Measurements from ENCODE around the gene S100G.

Gene S100G

DNA sequence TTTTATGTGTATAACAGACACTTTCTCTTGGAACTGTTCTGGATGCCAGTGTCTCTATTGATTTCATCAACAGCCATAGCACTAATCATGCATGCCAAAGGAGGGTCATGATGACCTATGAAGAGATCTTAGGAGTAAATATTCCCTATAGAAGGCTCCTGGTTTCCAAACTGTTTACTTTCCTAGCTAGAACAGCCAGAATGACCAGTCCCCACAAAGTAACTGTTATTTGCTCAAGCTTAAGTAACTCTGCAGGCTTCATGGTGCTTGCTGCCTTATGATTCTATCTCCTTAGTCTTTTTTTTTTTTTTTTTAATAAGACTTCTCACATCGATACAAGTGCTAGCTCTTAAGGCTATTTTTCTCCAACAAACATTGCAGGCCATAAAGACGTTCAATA is 12.4 kb downstream of the S100G start:
- Mint-ChIP-seq H3K4me1 (ENCODE audit: low read depth) (no peaks in the 10 kb centered on the region), H3K36me3 (ENCODE audit: low read depth) (no peaks in the 10 kb centered on the region), H3K9me3 (no peaks in the 10 kb centered on the region), H3K27ac (no peak overlapping the region), H3K4me3 (no peak overlapping the region), H3K27me3 (ENCODE audit: low read depth) (no peaks in the 10 kb centered on the region)
- DNase-seq (ENCODE audit: low spot score): no peak

DNA sequence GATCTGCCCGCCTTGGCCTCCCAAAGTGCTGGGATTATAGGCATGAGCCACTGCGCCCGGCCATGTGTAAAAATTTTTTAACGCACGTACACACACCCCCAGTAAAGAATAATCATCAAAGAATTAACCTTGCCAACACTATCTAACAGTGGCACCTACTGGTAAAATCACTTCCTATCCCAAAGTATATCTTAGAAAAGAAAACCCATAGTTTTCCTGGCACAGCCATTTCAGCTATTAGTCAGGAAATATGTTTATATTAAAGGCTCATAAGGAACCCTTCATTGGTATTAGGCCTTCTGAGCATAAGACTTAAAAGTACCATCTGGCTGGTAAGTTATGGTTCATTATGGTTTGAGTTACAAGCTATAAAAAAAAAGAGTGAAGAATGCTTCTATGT is 14.1 kb downstream of the S100G start:
- Mint-ChIP-seq H3K27ac (no peak overlapping the region), H3K4me3 (no peak overlapping the region), H3K4me1 (ENCODE audit: low read depth) (no peaks in the 10 kb centered on the region), H3K27me3 (ENCODE audit: low read depth) (no peaks in the 10 kb centered on the region), H3K9me3 (no peaks in the 10 kb centered on the region), H3K36me3 (ENCODE audit: low read depth) (no peaks in the 10 kb centered on the region)
- no peak for DNase-seq (ENCODE audit: low spot score)

DNA sequence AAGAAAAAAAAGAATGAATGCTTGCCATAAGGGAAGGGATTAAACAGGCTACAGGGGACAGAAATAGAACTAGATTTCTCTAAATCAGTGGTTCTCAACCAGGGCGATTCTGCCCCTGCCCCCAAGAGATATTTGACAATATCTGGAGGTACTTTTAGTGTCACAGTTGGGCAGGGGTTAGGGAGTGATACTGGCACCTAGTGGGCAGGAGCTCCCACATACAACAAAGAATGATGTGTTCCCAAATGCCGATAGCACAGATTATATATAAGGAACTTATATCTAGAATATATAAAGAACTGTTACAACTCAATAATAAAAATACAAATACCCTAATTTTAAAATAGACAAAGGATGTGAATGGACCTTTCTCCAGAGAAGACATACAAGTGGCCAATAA is 14.7 kb downstream of the S100G start:
- Mint-ChIP-seq H3K27ac (no peak overlapping the region), H3K9me3 (no peaks in the 10 kb centered on the region), H3K4me3 (no peak overlapping the region), H3K36me3 (ENCODE audit: low read depth) (no peaks in the 10 kb centered on the region), H3K27me3 (ENCODE audit: low read depth) (no peaks in the 10 kb centered on the region), H3K4me1 (ENCODE audit: low read depth) (no peaks in the 10 kb centered on the region)
- no peak for DNase-seq (ENCODE audit: low spot score)

DNA sequence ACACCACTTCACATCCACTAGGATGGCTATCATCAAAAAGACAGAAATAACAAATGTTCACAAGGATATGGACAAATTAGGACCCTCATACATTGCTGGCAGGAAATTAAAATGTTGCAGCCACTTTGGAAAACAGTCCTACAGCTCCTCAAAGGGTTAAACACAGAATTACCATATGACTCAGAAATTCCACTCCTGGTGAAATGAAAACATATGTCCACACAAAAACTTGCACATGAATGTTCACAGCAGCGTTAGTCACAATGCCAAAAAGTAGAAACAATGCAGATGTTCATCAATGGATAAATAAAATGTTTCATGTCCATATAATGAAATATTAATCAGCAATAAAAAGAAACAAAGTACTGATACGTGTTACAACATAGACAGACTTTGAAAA is 15.1 kb downstream of the S100G start:
- Mint-ChIP-seq H3K36me3 (ENCODE audit: low read depth) (no peaks in the 10 kb centered on the region), H3K9me3 (no peaks in the 10 kb centered on the region), H3K27me3 (ENCODE audit: low read depth) (no peaks in the 10 kb centered on the region), H3K4me3 (no peak overlapping the region), H3K4me1 (ENCODE audit: low read depth) (no peaks in the 10 kb centered on the region), H3K27ac (no peak overlapping the region)
- no peak for DNase-seq (ENCODE audit: low spot score)

DNA sequence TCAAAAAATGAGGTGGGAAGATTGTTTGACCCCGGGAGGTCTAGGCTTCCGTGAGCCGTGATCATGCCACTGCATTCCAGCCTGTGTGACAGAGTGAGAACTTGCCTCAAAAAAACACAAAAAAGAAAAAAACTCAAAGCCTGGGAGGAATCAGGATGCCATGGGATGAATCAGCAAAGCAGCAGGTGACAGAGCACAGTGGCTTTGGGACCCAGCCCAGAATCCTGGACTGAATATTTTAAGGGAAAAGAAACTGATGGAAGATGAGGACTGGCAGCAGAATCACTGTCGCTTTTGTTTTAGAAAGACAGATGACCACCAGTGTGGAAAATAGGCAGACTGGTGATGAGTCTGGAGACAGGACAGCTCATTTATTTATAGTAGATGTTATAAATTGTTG is 16.6 kb downstream of the S100G start:
- Mint-ChIP-seq H3K9me3 (no peaks in the 10 kb centered on the region), H3K4me3 (no peak overlapping the region), H3K27me3 (ENCODE audit: low read depth) (no peaks in the 10 kb centered on the region), H3K36me3 (ENCODE audit: low read depth) (no peaks in the 10 kb centered on the region), H3K4me1 (ENCODE audit: low read depth) (no peaks in the 10 kb centered on the region), H3K27ac (no peak overlapping the region)
- DNase-seq (ENCODE audit: low spot score): no peak

DNA sequence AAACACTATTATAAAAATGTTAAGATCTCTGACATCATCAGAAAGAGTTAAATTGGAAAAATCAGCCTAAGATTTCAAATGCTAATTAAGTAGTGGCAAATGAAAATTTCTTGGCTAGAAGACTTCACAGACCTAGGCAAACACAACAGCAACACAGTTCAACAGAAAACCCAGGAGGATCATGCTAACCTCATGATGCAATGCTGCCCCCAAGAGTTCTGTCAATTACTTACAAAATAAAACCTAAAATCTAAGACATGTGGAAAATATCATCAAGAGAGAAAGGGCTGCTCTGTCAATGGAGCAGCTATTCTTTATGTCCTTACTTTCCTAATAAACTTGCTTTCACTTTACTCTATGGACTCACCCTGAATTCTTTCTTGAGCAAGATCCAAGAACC is 21.0 kb downstream of the S100G start:
- DNase-seq (ENCODE audit: low spot score): no peak
- no peaks in the 10 kb centered on the region for H3K4me1 Mint-ChIP-seq (ENCODE audit: low read depth)
- no peak overlapping the region for H3K27ac Mint-ChIP-seq
- H3K27me3 Mint-ChIP-seq (ENCODE audit: low read depth): no peaks in the 10 kb centered on the region
- H3K9me3 Mint-ChIP-seq: no peaks in the 10 kb centered on the region
- no peaks in the 10 kb centered on the region for H3K36me3 Mint-ChIP-seq (ENCODE audit: low read depth)
- no peak overlapping the region for H3K4me3 Mint-ChIP-seq

DNA sequence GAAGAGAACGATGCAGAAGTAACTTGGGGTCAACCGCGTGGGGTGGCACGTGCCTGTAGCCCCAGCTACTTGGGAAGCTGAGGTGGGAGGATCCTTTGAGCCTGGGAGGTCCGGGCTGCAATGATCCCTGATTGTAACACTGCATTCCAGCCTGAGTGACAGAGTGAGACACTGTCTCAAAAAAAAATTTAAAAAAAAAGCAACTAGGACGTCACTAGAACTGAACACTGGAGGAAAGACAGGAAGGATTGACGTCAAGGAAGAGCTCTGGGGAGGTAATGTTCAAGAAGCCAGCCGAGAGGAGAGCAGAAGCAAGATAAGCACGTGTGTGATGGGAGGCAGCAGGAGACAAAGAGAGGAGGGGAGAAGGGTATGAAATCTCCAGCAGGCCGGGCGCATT is 28.7 kb downstream of the S100G start:
- Mint-ChIP-seq H3K27ac (no peak overlapping the region), H3K36me3 (ENCODE audit: low read depth) (peaks cover 2% of the 10 kb centered on the region)
- no peak for DNase-seq (ENCODE audit: low spot score)

DNA sequence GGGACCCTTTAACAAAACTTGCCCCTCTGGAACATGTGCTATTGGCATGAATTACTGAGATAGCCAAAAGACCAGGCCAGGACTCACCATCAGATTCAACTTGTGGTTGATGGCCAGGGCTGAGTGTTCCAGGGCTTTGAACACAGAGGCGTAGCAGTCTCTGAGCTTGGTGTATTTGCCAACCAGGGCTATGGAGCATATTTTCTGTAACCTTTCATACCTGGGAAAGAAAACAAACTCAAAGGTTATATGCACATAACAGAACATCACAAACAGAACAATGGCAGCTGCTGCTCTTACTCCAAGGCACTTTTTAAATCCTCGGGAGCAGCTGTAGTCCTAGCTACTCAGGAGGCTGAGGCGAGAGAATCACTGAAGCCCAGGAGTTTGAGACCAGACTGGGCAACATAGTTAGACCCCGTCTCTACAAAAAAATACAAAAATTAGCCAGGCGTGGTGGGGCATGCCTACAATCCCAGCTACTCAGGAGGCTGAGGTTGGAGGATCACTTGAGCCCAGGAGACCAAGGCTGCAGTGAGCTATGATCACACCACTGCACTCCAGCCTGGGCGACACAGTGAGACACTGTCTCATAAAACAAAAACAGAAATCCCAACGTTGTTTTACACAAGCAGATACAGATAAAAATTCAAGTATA is 33.2 kb downstream of the S100G start:
- no peaks in the 10 kb centered on the region for H3K9me3 Mint-ChIP-seq
- no peak for DNase-seq (ENCODE audit: low spot score)
- H3K4me1 Mint-ChIP-seq (ENCODE audit: low read depth): no peaks in the 10 kb centered on the region
- H3K4me3 Mint-ChIP-seq: no peak overlapping the region
- no peak overlapping the region for H3K27ac Mint-ChIP-seq
- H3K27me3 Mint-ChIP-seq (ENCODE audit: low read depth): no peaks in the 10 kb centered on the region
- no peaks in the 10 kb centered on the region for H3K36me3 Mint-ChIP-seq (ENCODE audit: low read depth)

More for the DNA sequence above, 28.7 kb downstream of the S100G start:
- Mint-ChIP-seq H3K4me1 (ENCODE audit: low read depth) (no peaks in the 10 kb centered on the region), H3K27me3 (ENCODE audit: low read depth) (no peaks in the 10 kb centered on the region), H3K4me3 (no peak overlapping the region), H3K9me3 (no peaks in the 10 kb centered on the region)

DNA sequence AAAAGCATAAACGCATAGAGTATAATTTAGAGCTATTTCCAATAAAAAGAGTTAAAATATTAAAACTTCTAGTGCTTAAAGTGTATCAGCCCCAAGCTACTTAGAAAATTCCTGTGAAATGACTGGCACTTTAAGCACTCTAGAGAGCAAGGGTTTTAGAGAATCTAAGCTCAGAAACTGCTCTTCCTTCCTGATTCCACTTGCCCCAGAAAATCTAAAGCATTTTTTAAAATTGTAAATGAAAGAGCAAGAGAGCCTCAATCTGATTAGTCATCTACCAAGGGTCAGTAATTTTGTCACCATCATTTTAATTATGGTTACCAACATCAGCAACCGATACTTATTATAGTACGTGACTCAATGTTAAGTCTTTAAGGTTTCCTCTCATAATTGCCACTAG is 37.6 kb downstream of the S100G start:
- H3K4me1 Mint-ChIP-seq (ENCODE audit: low read depth): no peaks in the 10 kb centered on the region
- DNase-seq (ENCODE audit: low spot score): no peak
- no peak overlapping the region for H3K27ac Mint-ChIP-seq
- peaks cover 2% of the 10 kb centered on the region for H3K36me3 Mint-ChIP-seq (ENCODE audit: low read depth)
- no peaks in the 10 kb centered on the region for H3K27me3 Mint-ChIP-seq (ENCODE audit: low read depth)
- no peak overlapping the region for H3K4me3 Mint-ChIP-seq
- H3K9me3 Mint-ChIP-seq: no peaks in the 10 kb centered on the region

DNA sequence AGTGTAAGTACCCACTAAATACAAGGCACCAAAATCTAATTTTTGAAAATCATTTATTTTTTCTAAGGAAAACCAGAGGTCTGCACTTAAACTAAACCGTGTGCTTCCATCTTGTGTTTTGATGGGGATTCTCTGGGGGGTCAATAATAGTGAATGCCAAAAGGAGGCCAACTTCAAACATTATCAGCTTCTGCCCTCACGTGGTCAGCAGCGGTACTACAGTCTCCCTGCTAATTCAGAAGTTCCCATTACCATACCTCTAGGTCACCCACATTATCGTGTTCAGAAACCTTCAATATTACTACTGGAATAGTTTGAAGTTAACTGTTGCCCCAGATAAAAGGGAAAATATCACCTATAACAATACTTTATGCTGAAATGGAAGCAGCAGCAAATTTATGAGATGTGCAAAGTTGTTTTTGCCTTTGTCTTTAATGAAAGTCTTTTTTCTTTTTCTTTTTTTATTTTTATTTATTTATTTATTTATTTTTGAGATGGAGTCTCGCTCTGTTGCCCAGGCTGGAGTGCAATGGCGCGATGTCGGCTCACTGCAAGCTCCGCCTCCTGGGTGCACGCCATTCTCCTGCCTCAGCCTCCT is 45.2 kb downstream of the S100G start:
- Mint-ChIP-seq H3K27me3 (ENCODE audit: low read depth) (no peaks in the 10 kb centered on the region), H3K36me3 (ENCODE audit: low read depth) (no peaks in the 10 kb centered on the region), H3K9me3 (no peaks in the 10 kb centered on the region), H3K4me3 (no peak overlapping the region), H3K27ac (no peak overlapping the region), H3K4me1 (ENCODE audit: low read depth) (no peaks in the 10 kb centered on the region)
- DNase-seq (ENCODE audit: low spot score): peak; percentile 10

DNA sequence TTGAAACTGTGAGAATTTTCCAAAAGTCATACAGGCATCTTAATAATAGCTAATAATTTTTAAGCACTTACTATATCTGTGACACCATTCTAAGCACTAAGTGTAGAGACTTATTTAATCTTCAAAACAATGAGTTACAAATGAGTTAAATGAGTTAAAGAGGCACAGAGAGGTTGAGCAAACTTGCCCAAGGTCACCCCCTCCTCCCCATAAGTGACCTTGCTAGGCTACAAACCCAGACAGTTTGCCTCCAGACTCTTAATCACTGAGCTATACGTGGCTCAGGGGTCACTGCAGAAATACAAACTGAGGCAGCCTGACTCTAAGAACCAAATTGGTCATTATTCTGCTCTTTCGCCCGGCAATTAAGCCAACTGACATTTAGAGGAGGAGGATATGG is 47.0 kb downstream of the S100G start:
- H3K27me3 Mint-ChIP-seq (ENCODE audit: low read depth): no peaks in the 10 kb centered on the region
- no peak for DNase-seq (ENCODE audit: low spot score)
- H3K4me3 Mint-ChIP-seq: no peak overlapping the region
- no peak overlapping the region for H3K27ac Mint-ChIP-seq
- no peaks in the 10 kb centered on the region for H3K9me3 Mint-ChIP-seq
- no peaks in the 10 kb centered on the region for H3K36me3 Mint-ChIP-seq (ENCODE audit: low read depth)
- H3K4me1 Mint-ChIP-seq (ENCODE audit: low read depth): no peaks in the 10 kb centered on the region

DNA sequence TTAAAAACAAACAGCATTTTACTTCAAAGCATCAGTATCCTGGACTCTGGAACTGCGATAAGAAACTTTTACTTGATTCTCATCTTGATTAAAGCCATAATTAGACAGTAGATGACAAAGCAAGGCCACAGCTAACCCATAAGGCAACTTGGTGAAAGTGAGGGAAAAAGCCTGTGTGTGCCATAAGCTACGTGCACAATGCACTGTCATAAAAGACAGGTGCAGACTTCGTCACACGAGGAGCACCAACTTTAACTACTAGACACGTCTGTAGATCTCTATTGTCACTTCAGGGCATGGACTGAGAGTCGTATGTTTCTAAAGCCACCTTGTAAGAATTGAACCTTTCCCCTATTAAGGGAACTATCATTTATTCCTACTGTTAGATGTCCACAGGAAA is 49.4 kb downstream of the S100G start:
- Mint-ChIP-seq H3K27ac (no peak overlapping the region), H3K27me3 (ENCODE audit: low read depth) (no peaks in the 10 kb centered on the region), H3K36me3 (ENCODE audit: low read depth) (no peaks in the 10 kb centered on the region), H3K9me3 (no peaks in the 10 kb centered on the region), H3K4me3 (no peak overlapping the region), H3K4me1 (ENCODE audit: low read depth) (no peaks in the 10 kb centered on the region)
- DNase-seq (ENCODE audit: low spot score): no peak

DNA sequence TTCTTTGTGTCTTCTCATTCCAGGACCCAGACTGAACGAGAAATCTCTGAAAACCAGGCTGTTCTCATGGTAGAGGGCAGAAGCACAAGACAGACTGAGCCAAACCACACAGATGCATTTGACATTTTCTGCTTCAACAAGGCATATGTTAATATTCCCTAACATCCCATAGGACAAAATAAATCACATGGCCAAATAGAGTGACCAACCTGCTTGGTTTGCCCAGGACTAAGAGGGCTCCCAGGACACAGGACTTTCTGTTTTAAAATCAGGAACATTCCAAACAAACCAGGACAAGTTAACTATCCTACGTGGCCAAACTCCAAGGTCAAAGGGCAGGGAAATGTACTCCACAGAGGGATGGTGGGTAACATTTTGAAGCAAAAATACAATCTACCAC is 50.8 kb downstream of the S100G start:
- Mint-ChIP-seq H3K9me3 (no peaks in the 10 kb centered on the region), H3K36me3 (ENCODE audit: low read depth) (no peaks in the 10 kb centered on the region), H3K27ac (no peak overlapping the region), H3K4me1 (ENCODE audit: low read depth) (no peaks in the 10 kb centered on the region), H3K27me3 (ENCODE audit: low read depth) (no peaks in the 10 kb centered on the region), H3K4me3 (no peak overlapping the region)
- no peak for DNase-seq (ENCODE audit: low spot score)

DNA sequence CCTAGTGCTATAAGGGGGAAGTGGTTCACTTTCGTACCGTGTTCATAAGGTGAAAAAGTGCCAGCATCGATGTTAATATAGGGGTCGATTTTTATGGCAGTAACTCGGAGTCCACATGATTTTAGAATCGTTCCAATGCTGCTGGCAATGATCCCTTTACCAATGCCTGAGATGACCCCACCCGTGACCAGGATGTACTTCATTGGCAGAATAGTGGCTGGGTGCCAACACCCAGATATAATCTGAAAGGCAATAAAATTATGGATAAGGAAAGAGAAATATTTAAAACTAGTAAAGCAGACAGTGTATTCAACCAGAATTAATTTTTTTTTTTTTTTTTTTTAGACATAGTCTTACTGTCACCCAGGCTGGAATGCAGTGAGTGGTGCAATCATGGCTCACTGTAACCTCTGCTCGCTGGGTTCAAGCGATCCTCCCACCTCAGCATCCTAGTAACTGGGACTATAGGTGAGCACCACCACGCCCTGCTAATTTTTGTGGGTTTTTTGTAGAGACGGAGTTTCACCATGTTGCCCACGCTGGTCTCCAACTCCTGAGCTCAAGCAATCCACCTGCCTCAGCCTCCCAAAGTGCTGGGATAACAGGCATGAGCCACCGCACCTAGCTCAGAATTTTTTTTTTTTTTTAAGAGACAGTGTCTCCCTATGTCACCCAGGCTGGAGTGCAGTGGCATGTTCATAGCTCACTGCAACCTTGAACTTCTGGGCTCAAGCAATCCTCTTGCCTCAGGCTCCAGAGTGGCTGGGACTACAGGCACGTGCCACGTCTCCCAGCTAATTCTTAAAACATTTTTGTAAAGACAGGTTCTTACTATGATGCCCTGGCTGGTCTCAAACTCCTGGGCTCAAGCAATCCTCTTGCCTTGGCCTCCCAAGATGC is 53.0 kb downstream of the S100G start:
- H3K27me3 Mint-ChIP-seq (ENCODE audit: low read depth): no peaks in the 10 kb centered on the region
- no peaks in the 10 kb centered on the region for H3K36me3 Mint-ChIP-seq (ENCODE audit: low read depth)
- no peaks in the 10 kb centered on the region for H3K9me3 Mint-ChIP-seq
- no peaks in the 10 kb centered on the region for H3K4me1 Mint-ChIP-seq (ENCODE audit: low read depth)
- H3K27ac Mint-ChIP-seq: no peak overlapping the region
- H3K4me3 Mint-ChIP-seq: no peak overlapping the region
- DNase-seq (ENCODE audit: low spot score): no peak

Measured in T-helper 2 cell treated with Interferon-gamma antibody and Interleukin-4, amounts not matched to agents 5 μg/mL and 100 μg/mL, for 36 hours (primary cell).